HL-60 (cell line): ENCODE results near the gene EIF3A.

Source experiments
- DNase-seq, 2 experiments: peaks; one replicate each; pipeline ENCODE4 v3.0.0-alpha.2; 2010 to 2020; ENCODE audit warnings: low read depth in 1 of 2, low spot score in 1 of 2
- H3K27ac ChIP-seq: fragments of 250-450 bp; sonication (Bioruptor Pico); replicated peaks from 2 replicates; pipeline ENCODE4 v1.5.1; 2020; ENCODE audit warnings: mild to moderate bottlenecking, moderate library complexity
- H3K27me3 ChIP-seq: fragments of 250-450 bp; sonication (Bioruptor Pico); 2 replicates; pipeline ENCODE4 v1.5.1; 2021; ENCODE audit warnings: mild to moderate bottlenecking, moderate library complexity; ENCODE audit not compliant: insufficient read depth, poor library complexity, severe bottlenecking
- H3K4me3 ChIP-seq: replicated peaks from 2 replicates; pipeline ENCODE4 v1.5.1; 2011; ENCODE audit warnings: mild to moderate bottlenecking, control low read depth, low read length; ENCODE audit not compliant: insufficient read depth
- GABPA ChIP-seq: IDR thresholded peaks from 2 replicates; pipeline ENCODE4 v1.6.1; 2012; ENCODE audit warnings: low read depth
- POLR2AphosphoS5 ChIP-seq: IDR thresholded peaks from 2 replicates; pipeline ENCODE4 v1.6.1; 2012; ENCODE audit warnings: low read depth
- SPI1 ChIP-seq: IDR thresholded peaks from 2 replicates; pipeline ENCODE4 v1.6.1; 2012; ENCODE audit warnings: low read depth, mild to moderate bottlenecking, borderline replicate concordance
- long read RNA-seq: library from polyadenylated mRNA; unstranded; transcript quantifications from one replicate; pipeline ENCODE4 v2.0.0, GENCODE V29; 2020
- TF ChIP-seq, protein P1 (sequence below): IDR thresholded peaks from 2 replicates; pipeline ENCODE4 v1.6.1; 2012; ENCODE audit warnings: low read depth; ENCODE audit not compliant: insufficient replicate concordance
- TF ChIP-seq, protein P2 (sequence below): IDR thresholded peaks from one replicate; pipeline ENCODE4 v1.5.1; 2011; ENCODE audit warnings: low read length, control low read depth, inconsistent platforms; ENCODE audit not compliant: insufficient read depth

Gene EIF3A, protein sequence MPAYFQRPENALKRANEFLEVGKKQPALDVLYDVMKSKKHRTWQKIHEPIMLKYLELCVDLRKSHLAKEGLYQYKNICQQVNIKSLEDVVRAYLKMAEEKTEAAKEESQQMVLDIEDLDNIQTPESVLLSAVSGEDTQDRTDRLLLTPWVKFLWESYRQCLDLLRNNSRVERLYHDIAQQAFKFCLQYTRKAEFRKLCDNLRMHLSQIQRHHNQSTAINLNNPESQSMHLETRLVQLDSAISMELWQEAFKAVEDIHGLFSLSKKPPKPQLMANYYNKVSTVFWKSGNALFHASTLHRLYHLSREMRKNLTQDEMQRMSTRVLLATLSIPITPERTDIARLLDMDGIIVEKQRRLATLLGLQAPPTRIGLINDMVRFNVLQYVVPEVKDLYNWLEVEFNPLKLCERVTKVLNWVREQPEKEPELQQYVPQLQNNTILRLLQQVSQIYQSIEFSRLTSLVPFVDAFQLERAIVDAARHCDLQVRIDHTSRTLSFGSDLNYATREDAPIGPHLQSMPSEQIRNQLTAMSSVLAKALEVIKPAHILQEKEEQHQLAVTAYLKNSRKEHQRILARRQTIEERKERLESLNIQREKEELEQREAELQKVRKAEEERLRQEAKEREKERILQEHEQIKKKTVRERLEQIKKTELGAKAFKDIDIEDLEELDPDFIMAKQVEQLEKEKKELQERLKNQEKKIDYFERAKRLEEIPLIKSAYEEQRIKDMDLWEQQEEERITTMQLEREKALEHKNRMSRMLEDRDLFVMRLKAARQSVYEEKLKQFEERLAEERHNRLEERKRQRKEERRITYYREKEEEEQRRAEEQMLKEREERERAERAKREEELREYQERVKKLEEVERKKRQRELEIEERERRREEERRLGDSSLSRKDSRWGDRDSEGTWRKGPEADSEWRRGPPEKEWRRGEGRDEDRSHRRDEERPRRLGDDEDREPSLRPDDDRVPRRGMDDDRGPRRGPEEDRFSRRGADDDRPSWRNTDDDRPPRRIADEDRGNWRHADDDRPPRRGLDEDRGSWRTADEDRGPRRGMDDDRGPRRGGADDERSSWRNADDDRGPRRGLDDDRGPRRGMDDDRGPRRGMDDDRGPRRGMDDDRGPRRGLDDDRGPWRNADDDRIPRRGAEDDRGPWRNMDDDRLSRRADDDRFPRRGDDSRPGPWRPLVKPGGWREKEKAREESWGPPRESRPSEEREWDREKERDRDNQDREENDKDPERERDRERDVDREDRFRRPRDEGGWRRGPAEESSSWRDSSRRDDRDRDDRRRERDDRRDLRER (N-terminal part only)
- long read RNA-seq, full-length matches to known transcripts, result 194 of 1,016 reads
- long read RNA-seq, partial matches to known transcripts, result 793 of 1,016 reads
- long read RNA-seq, other reads (novel, unspliced or antisense), result 29 of 1,016 reads

DNA sequence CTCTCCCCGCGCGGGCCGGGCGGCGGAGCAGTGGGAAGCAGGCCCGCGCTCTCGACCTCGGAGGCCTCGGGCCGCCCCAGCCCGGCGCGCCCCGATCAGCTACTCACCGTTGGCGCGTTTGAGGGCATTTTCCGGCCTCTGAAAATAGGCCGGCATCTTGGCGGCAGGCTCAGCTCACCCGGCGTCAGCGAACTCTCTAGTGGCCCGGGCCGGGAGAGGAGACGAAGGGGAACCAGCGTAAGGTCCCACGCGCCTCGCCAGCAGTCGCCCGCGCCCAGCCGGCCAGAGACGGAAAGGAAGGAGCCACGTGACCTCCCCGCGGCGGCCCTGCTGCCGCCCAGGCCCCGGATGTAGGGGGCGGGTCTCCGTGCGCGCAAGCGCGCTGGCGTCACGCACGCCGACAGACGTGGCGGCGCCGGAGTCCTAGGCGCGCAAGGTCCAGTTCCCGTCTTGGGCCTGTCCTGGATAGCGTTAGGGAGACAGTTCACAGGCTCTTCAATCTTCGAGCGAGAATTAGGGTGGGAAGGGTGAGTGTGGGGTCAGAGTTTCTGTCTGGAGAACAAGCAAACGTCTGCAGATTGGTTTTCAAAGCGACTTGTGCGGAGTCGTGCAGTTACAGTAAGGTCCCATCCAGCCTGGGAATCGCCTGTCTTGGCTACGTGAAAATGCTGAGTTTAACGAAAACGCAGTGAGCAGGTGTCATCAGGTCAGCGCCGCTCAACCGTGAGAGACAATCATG lies at the start of gene EIF3A:
TSS of gene EIF3A (minus strand) at position 297 of the 739 bp plus-strand sequence. CDS start at position 156, 141 bp downstream.
- peak; percentile 91 to 92 for DNase-seq
- Histone ChIP-seq H3K27me3 (no peaks in the 10 kb centered on the region), H3K4me3 (peak within 1 kb of the TSS; percentile 63), H3K27ac (peak within 1 kb of the TSS; percentile 98)
- TF ChIP-seq, protein P1, sequence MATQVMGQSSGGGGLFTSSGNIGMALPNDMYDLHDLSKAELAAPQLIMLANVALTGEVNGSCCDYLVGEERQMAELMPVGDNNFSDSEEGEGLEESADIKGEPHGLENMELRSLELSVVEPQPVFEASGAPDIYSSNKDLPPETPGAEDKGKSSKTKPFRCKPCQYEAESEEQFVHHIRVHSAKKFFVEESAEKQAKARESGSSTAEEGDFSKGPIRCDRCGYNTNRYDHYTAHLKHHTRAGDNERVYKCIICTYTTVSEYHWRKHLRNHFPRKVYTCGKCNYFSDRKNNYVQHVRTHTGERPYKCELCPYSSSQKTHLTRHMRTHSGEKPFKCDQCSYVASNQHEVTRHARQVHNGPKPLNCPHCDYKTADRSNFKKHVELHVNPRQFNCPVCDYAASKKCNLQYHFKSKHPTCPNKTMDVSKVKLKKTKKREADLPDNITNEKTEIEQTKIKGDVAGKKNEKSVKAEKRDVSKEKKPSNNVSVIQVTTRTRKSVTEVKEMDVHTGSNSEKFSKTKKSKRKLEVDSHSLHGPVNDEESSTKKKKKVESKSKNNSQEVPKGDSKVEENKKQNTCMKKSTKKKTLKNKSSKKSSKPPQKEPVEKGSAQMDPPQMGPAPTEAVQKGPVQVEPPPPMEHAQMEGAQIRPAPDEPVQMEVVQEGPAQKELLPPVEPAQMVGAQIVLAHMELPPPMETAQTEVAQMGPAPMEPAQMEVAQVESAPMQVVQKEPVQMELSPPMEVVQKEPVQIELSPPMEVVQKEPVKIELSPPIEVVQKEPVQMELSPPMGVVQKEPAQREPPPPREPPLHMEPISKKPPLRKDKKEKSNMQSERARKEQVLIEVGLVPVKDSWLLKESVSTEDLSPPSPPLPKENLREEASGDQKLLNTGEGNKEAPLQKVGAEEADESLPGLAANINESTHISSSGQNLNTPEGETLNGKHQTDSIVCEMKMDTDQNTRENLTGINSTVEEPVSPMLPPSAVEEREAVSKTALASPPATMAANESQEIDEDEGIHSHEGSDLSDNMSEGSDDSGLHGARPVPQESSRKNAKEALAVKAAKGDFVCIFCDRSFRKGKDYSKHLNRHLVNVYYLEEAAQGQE, result peak; percentile 74
- TF ChIP-seq, protein P2, sequence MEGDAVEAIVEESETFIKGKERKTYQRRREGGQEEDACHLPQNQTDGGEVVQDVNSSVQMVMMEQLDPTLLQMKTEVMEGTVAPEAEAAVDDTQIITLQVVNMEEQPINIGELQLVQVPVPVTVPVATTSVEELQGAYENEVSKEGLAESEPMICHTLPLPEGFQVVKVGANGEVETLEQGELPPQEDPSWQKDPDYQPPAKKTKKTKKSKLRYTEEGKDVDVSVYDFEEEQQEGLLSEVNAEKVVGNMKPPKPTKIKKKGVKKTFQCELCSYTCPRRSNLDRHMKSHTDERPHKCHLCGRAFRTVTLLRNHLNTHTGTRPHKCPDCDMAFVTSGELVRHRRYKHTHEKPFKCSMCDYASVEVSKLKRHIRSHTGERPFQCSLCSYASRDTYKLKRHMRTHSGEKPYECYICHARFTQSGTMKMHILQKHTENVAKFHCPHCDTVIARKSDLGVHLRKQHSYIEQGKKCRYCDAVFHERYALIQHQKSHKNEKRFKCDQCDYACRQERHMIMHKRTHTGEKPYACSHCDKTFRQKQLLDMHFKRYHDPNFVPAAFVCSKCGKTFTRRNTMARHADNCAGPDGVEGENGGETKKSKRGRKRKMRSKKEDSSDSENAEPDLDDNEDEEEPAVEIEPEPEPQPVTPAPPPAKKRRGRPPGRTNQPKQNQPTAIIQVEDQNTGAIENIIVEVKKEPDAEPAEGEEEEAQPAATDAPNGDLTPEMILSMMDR, result no peak
- TF ChIP-seq SPI1, result peak; percentile 20; the same call in 1 of the 2 replicates
- TF ChIP-seq GABPA, result no peak
- TF ChIP-seq POLR2AphosphoS5, result peak; percentile 86; the same call in 1 of the 2 replicates

DNA sequence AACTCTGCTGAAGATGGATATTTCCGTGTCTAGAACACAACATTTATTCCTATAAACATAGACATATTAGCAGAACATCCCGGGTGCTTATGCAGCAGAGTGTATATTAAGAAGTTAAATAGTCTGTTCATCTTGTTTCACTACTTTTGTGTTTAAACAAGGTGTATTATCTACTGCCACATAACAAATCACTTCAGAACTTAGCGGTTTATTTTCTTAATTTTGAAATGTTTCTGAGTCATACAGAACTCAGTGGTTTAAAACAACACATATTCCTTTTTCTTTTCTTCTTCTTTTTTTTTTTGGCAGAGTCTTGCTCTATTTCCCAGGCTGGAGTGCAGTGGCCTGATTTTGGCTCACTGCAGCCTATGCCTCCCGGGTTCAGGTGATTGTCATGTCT lies 49.1 kb upstream of the EIF3A start:
- Histone ChIP-seq H3K27me3 (no peaks in the 10 kb centered on the region), H3K27ac (peak overlapping the region; percentile 97), H3K4me3 (no peak overlapping the region)
- TF ChIP-seq POLR2AphosphoS5 (no peak), GABPA (no peak), SPI1 (no peak)
- TF ChIP-seq, protein P2, result no peak
- TF ChIP-seq, protein P1, result no peak
- no peak for DNase-seq

DNA sequence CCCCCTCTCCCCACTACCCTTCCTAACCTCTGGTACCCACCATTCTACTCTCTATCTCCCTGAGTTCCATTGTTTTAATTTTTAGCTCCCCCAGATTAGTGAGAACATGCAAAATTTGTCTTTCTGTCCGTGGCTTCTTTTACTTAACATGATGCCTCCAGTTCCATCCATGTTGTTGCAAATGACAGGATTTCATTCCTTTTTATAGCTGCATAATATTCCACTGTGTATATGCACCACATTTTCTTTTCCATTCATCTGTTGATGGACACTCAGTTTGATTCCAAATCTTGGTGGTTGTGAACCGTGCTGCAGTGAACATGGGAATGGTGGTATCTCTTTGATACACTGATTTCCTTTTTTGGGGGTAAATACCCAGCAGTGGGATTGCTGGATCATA lies 45.3 kb upstream of the EIF3A start:
- no peak for DNase-seq
- H3K27me3 ChIP-seq, result no peaks in the 10 kb centered on the region
- H3K27ac ChIP-seq, result no peak overlapping the region
- H3K4me3 ChIP-seq, result no peak overlapping the region
- TF ChIP-seq GABPA, result no peak
- TF ChIP-seq, protein P2, result no peak
- TF ChIP-seq POLR2AphosphoS5, result no peak
- TF ChIP-seq, protein P1, result no peak
- TF ChIP-seq SPI1, result no peak
